ENCODE data around the gene ZNF692.

GRCh38 chr1:248839168-248839555 is 19.7 kb downstream of the ZNF692 start:
- TF ChIP-seq CTCF (IDR thresholded peaks at IDR 0.05) (no peak), ELF4 (CRISPR knock-in tag; IDR thresholded peaks at IDR 0.05; ENCODE audit: low read depth) (no peak), TP53 (CRISPR knock-in tag; IDR thresholded peaks at IDR 0.05) (no peak), ZNF512 (CRISPR knock-in tag; IDR thresholded peaks at IDR 0.05; ENCODE audit: borderline replicate concordance) (no peak), MAX (CRISPR knock-in tag; IDR thresholded peaks at IDR 0.05) (no peak), SP1 (CRISPR knock-in tag; conservative IDR thresholded peaks at IDR 0.05) (no peak), TCF7 (CRISPR knock-in tag; IDR thresholded peaks at IDR 0.05; ENCODE audit: low read depth) (no peak), KAT7 (CRISPR knock-in tag; IDR thresholded peaks at IDR 0.05; ENCODE audit: borderline replicate concordance) (no peak), USF2 (CRISPR knock-in tag; IDR thresholded peaks at IDR 0.05) (no peak), TEAD1 (CRISPR knock-in tag; IDR thresholded peaks at IDR 0.05) (no peak)
